Measurements from ENCODE around the gene SLC9A6.
"Not testable (repeated sequence)": the region's sequence is repeated elsewhere in the genome, so short reads cannot be mapped to it uniquely, and the experiment has no call there.

Gene SLC9A6

DNA sequence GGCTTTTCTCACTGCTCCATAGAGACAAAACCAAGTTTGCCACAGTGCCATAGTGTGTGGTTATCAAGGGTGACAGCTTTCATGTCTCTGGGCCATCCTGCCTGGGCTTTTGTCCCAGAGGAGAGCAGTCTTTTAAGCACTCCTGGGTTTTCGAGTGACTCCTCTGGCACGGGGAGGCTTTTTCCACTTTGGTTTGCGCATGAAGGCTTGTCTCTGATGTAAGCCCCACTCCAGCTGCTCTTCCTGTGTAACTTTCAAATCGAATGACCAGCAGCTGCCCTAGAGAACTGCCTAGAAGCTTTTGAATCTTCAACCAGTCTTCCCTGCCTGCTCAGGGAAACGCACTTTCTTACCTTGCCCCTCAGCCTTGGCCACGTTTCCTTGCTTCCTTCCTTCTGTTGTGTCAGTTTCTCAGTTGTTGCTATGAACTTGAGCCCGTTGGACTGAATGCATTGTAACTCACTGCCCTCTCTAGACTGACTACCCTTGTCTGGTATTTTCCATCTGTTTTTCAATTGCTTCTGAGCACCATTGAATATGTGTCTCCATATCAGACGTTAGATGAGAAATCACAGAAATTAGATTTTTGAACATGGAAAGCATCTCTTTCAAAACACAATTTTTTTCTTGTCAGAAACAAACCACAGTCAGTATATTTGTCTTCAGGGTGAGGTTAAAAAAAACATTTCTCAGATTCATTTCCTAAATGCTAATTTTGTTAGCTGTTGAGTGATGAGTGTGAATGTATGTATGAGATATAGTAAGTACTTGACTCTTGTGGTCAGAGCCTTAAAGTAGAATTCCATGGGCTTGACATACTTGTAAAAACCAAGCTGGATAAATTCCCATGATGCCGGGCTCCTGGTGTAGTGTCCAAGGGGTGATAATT is 45.3 kb downstream of the SLC9A6 start:
- DNase-seq, result no peak

DNA sequence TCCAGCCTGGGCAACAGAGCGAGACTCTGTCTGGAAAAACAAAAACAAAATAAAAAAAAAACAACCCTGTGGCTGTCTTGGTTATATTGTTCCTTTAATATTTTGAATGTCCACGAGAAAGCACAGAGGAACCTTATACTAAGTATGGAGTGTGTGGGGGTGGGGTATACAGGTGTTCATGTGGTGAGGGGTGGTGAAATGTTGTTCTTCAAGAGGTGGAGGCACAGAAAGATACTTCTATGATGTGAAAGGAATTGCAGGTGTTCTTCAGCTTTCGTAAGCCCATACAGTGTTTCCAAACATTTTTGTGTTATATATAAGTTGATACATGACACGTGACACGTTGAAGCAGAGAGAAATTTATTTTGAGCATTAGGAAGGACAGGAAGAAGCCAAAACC is 46.4 kb downstream of the SLC9A6 start:
- DNase-seq, result no peak

DNA sequence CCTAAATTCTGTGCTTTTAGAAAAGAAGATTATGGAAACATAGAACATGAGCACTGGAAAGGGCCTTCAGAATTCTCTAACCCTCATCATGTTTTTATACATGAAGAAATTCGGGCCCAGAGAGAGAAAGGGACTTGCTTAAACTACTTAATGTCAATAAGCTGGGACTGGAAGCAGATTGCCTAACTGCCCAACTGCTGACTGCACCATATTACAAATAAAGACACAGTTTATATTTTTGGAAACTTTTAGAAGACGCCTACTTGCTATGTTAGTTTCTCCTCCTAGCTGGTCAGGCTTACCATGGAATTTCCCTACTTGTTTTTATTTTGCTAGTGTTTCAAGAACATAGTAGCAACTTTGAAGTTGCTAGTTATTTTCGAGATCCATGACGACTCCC is 47.1 kb downstream of the SLC9A6 start:
- DNase-seq, result no peak

DNA sequence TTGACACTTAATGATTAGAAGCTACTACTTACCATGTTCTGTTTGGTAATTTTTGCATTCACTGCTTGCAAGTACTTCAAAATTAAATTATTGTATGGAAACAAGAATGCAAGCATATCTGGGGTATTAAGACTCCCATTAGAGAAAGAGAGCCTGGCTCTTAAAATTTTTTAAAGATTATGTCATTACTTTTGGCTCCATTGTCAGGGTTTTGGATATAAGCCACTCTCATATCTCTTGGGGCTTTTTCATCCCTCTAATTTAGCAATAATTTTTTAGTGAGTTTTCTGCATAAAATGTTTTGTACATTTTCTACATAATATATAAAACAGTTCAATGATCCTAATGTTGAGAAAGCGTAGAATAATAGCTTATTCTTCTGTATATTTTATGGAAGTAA is 49.4 kb downstream of the SLC9A6 start:
- no peak for DNase-seq

DNA sequence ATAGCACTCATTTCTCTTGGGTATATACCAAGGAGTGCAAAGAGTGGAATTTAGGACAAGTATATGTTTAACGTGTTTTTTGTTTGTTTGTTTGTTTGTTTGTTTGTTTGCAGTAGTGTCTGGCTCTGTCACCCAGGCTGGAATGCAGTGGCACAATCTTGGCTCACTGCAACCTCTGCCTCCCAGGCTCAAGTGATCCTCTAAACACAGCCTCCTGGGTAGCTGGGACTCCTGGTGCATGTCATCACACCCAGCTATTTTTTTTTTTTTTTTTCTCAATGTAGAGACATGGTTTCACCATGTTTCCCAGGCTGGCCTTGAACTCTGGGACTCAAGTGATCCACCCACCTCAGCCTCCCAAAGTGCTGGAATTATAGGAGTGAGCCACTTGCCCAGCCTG is 50.4 kb downstream of the SLC9A6 start:
- DNase-seq, result no peak

DNA sequence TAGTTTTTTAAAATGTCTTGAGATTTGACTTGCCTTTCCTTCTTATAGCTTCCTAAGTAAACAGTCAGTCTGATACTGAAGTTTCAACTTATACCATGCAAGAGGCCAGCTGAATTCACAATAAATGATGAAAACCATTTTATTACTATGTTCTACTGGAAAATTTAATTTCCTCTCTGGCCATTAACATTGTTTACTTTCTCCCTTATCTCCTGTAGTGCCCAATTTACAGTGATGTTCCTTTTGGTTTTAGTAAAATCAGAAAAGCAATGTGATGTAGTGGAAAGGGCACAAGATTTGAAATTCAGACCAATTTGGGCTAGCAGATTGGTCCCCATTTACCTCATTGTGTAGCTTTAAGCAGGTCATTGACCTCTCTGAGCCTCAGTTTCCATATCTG is 54.2 kb downstream of the SLC9A6 start:
- DNase-seq, result no peak

DNA sequence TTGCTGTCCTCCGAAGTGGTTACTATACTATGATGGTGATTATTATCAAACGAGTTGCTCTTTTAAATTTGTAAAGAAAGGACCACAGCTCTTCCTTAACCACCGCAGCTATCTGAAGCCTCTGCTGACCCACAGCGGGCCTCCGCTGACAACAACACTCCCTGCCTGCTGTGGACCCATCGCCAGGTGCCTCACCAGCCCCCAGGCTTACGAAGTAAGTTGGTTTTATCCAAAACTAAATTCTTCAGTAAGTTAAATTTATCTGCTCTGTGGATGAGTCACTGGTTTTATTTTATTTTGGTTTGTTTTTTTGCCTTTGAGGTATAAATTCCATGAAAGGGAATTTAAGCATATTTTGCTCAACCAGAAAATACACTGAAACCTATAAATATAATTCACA is 54.7 kb downstream of the SLC9A6 start:
- DNase-seq, result no peak

DNA sequence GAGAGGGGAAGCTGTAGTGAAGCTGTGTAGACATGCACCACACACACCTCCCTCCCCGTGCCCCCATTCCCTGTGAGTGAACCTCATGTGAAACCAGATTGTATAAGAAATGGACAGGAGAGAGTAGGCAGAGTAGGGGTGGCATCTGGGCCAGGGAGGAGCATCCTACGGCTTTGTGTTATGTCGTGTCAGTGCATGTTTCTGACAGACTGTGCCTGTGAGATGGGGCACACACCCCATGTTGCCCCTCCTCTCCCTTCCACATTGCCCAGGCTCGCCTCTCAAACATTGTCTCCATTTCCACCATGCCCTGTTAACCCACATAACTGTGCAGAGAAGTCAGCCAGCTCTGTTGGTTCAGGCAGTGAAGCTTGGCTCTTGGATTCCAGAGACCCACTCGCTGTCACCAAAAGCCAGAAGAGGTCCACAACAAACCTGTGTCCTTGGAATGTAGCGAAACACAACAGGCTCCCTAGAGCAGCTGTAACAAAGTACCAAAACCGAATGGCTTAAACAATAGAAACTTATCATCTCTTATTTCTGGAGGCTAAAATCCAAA is 56.1 kb downstream of the SLC9A6 start:
- DNase-seq, result no peak

DNA sequence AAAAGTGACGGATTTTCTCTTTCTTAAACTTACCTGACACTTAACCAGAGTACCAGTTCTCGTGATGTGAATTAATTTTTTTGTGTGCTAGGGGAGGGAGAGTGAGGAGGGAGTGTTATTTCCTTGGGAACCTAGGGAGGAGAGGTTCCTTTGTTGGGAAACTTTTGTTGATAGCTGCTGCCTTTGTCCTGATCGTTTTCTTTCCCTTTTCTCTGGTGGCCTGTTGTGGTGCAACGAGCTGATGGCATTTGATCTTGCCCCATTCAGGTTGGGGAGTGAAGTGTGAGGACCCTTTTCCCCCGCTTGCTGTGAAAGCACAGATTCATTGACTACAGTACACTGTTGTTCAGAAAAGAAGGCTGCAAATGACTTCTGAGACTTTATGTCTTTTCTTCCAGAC is 59.8 kb downstream of the SLC9A6 start:
- no peak for DNase-seq

DNA sequence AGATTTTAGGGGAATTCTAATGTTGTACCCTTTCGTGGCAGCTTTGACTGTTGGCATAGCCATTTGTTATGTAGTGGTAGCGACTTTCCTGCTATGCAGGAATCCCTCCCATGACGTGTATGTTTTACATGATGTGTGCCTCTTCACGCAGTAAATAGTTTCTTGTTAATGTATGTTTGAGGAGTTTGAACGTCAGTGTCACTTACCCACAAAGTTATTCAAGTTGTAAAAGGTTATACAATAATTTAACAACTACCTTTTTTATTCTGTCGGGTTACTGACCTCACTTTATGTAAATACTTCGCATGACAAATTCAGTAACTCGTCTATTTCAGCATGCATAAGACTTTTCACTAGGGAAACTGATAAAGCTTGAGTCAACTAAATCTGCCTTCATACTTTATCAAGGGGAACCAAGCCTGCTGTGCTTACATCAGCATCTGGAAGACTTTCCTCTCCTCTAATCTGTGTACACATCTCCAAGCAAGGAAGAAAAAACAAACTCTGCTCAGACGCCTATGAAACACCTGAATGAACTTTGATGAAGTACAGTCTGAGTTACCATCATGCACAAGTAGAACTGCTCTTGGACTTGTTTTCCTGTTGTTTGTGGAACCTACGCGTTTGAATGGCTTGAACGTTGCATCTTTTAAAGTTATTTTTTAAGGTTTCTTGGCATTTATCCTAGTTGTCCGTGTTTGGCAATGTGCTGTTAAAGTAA is 61.2 kb downstream of the SLC9A6 start:
- DNase-seq, result no peak

DNA sequence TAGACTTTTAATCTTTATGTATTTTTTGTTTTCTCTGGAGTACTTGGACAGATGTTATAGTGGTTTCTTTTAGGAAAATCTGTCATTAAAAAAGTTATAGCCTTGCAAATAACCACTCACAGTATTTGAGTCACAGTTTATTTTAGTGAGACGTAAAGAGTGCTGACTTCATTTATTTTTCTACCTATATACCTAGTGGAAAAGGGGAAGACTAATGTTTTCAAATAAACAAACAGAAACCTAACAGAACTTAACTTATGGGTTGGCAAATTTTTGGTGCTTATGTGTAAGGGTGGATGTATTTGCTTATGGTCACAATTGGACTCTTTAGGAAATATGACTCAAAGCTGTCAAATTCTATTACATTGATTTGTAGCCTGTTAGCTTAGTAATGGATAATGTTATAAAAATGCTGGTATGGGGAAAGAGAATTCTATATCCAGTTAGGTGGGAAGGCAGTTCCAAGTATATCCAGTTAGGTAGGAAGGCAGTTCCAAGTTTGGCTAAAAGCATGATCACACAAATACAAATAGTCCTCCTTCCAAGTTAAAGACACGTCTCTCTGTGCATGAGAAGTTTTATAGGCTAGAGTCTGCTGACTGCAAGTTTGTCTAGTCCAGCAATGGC is 61.9 kb downstream of the SLC9A6 start:
- no peak for DNase-seq

DNA sequence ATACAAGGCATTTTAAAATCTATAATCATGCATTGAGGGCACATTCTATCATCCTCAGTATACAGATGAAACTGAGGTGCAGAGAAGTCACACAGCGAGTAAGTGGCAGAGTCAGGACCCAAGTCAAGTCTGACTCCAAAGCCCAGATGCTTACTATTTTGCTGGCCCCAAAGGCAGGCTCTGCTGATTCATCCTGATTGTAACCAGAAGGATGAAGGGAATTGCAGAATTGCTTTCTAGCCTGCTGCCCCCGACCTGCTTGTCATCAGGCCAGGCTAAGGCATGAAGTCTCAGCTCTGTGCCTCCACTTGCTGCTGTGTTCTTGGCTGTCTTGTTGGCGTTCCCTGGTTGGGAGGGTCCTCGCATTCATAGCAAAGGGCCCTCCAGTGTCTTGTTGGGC is 62.7 kb downstream of the SLC9A6 start:
- DNase-seq, result no peak

DNA sequence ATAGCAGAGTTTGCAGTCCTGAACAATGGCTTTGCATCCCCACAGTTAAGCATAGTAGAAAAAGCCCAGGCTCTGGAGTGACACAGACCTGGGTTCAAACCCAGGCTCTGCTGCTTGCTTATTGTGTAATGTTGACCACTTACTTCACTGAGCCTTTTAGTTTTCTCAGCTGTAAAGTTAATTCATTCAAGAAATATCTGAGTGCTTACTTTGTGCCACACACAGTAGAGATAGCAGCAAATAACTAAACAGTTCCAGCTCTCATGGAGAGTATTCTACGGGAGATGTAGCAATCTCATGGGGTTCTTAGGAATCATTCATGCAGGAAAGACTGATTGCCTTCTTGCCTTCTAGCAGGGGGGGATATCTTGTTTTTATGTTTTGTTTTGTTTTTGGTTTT is 63.2 kb downstream of the SLC9A6 start:
- no peak for DNase-seq

DNA sequence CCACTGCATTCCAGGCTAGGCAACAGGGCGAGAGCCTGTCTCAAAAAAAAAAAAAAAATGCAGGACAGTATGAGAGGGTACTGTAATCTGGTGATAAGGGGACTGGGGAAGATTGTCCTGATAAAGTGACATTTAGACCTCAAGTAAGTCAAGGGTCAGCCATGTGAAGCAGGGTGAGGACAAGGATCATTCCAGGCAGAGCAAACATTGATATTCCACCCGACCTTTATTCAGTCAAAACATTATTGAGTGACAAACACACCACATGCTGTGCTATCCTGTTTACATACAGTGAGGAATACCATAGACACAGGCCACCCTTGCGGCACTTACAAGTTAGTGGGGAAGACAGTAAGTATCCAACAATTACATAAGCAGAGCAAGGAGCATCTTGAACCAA is 64.4 kb downstream of the SLC9A6 start:
- DNase-seq, result no peak

DNA sequence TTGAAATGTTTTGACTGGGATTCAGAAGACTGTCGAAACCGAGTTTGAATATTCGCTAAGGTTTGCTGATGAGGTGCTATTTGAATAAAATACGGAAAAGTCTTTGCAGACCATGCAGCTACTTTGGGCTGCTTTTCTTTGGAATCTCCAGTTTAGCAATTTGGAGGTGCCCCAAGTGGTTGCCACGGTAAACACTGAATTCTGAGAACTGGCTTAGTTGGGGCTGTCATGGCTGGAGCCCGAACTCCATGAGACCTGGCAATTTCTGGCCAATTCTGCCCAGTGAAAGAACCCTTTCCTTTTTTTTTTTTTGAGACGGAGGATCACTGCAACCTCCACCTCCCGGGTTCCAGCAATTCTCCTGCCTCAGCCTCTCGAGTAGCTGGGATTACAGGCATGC is 65.6 kb downstream of the SLC9A6 start:
- not testable (repeated sequence) for DNase-seq

DNA sequence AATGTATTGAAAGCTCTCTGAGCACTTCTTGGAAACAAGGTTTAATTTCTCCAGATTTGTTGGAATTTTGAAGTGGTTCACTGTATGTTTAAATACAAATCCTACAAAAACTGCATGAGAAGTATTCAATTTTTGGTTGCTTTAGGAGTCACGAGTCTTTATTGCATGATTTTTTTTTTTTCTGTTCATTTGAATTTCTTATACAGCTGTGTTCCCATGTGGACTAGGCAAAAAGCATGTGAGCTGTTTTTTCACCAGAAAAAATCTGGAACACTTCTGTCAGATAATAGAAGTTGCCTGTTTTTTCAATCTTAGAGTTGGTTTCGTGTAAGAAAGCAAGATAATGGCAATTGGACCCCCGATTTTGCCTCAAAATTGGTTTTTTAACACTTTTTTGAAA is 66.4 kb downstream of the SLC9A6 start:
- no peak for DNase-seq

DNA sequence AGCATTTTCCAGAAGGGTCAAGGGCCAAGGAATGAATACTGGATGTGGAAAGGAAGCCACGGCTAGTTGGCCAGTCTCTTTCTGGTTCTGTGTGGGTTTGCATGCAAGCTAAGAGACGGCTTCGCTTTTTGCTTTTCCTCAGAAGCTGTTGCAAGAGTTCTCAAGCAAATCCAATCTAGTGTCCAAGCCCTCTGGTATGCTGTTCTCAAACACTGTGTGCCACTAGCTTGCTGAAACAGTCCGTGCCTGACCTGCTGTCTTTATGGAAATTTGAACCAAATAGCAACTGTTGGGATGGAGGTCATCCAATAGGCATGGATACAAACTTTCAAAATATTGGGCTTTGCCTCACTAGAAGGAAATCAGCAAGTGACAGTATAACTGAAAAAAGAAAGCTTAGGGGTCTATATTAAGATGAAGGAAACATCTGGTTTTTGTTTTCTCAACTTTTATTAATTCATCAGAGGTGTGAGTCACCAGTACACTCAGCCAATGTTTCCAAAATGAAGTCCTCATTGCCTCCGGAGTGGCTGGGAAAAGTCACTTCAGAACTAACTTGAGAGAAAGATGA is 70.5 kb downstream of the SLC9A6 start:
- DNase-seq, result no peak

DNA sequence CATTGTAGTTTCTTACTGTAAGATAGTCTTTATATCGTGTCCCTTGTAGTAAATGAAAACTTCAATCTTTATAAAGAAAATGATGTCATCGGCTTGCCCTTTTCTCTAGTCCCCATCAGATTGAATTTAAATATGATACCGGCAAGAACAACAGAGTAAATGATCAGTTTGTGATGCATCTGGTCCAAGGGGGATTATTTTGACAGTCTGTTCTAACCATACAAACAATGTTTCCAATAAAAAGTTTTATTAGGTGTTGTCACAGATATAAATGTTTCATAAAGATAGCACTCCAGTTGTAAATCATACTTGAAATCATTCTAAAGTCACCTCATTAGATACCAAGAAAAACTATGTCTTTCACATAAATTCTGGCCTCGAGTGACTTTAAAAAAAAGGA is 72.3 kb downstream of the SLC9A6 start:
- DNase-seq, result no peak

DNA sequence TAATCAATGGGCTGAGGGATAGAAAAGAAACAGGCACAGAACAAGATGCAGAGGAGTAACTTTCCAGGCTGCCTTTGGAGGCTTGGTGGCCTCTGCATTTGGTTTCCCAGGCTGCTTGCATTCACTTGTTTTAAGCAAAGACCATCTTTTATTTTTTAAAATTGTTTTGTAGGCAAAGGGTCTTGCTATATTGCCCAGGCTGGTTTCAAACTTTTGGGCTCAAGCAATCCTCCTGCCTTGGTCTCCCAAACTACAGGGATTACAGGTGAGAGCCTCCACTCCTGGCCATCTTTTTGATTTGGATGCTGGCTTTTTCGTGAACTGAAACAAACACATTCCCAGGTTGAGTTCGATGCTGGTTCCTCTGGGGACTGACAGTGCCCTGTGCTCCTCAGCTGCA is 74.1 kb downstream of the SLC9A6 start:
- no peak for DNase-seq

DNA sequence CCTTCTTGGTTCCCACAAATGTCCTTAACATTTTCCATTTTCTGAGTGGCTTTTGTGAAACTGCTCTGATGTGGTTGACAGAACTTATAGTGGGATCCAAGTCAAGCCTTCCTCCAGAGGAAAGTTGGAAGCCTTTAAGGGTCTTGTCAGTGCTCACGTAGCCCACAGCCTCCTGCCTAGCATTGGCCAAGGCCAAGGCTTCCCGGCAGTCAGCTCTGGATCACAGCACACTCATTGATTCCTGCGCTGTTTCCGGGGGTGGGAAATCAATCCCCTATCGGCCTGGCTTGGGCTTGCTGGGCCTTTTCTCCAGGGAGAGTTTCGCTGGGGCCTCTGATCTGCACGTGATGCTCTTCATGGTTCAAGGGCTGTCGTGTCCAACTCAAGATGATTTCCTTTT is 76.1 kb downstream of the SLC9A6 start:
- DNase-seq, result no peak

DNA sequence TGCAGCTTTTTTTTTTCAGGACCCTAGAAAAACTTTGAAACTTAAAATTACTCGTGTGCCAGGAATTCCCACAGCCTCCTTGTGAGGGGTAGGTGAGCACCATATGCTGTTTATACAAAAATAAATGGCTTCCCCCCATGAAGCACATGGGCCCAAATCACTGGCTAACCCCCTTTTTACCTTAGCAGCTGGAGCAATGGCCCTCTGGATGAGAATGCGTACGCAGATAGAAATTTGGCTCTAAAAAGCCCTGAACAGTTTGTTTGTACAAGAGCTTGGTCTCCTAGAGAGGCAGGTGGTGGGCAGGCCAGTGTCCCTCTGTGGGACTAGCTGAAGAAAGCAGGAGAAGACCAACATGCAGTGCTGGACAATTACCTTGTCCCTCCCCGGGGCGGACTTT is 76.5 kb downstream of the SLC9A6 start:
- DNase-seq, result no peak

DNA sequence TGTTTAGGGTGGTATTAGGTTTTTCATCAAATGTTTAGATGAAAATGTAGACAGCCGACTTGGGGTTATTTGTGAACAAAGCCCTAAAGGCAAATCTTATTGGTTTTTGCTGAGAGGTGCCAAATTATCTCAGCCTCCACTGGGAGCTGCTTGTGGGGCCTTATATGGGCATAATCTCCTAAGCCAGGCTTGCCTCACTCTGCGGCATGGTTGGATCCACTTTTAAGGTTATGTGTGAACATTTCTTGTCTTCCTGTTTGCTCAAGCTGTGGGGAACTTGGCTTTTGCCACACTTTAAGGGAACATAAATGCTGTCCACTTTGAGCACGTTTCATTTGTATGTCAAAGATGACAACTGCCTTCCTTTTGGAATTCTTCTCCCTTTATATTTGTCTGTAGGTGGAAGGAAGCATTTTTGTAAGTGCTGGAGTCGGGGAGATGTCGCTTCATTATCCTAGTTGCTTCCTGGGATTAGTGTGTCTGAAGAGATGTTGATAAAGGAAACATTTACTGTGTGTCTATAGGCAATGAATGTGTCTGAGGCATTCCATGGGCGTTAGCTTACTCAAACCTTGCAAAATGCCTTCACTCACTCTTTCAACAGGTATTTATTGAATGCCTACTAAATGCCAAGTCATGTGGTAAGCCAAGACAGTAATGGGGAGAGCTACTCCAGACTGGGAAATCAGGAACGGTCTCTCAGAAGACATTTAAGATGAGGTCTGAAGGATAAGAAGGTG is 78.3 kb downstream of the SLC9A6 start:
- no peak for DNase-seq

DNA sequence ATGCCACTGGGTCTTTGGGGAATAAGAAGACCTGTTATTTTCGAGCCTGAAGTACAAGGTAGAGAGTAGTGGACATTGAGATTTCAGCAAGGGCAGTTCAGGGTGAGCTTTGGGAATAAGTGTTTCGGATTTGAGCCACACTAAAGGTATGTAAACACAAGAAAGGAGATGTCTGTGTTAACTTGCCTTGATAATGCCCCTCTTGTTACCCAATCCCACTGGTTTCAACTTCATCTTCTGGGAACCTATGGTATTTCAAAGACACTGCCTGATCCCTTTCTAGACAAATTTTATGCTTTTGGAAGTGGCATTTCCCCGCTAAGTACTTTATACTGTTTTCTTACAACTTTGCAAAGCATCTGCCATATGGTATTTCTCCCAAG is 79.4 kb downstream of the SLC9A6 start:
- no peak for DNase-seq

Data from CD4-positive, alpha-beta T cell treated with Interleukin-12 subunit alpha and Interleukin-12 subunit beta, for 1 hour (primary cell).